Measurements from ENCODE around the gene CYP3A5.
"Not testable (repeated sequence)": the region's sequence is repeated elsewhere in the genome, so short reads cannot be mapped to it uniquely, and the experiment has no call there.

Gene CYP3A5

DNA sequence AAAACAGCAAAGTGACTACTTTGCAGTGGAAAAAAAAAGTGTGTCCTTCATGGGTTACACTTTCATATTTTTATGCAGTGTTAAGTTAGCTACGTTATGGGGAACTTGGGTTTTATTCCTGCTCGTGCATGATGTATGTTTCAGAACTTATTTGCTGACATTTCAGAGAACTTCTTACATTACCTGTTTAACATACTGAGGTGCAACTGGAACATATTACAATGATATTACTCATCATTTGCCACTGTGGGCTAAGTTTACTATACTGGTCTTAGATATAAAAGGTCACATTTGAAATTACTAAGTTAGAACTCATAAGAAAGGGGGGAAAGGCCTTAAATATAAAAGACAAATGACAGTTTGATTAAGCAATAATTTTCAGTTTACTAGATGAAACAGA is 42.4 kb downstream of the CYP3A5 start:
- DNase-seq: not testable (repeated sequence)

GRCh38 chr7:99631295-99632109 is 48.3 kb downstream of the CYP3A5 start:
- DNase-seq: peak in 1 of 4 experiments; percentile 11

DNA sequence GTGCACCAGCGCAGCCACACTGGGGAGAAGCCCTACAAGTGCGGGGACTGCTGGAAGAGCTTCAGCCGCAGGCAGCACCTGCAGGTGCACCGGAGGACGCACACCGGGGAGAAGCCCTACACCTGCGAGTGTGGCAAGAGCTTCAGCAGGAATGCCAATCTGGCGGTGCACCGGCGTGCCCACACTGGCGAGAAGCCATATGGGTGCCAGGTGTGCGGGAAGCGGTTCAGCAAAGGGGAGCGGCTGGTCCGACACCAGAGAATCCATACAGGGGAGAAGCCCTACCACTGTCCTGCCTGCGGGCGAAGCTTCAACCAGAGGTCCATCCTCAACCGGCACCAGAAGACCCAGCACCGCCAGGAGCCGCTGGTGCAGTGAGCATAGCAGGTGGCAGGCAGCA is 50.2 kb downstream of the CYP3A5 start:
- no peak for DNase-seq

DNA sequence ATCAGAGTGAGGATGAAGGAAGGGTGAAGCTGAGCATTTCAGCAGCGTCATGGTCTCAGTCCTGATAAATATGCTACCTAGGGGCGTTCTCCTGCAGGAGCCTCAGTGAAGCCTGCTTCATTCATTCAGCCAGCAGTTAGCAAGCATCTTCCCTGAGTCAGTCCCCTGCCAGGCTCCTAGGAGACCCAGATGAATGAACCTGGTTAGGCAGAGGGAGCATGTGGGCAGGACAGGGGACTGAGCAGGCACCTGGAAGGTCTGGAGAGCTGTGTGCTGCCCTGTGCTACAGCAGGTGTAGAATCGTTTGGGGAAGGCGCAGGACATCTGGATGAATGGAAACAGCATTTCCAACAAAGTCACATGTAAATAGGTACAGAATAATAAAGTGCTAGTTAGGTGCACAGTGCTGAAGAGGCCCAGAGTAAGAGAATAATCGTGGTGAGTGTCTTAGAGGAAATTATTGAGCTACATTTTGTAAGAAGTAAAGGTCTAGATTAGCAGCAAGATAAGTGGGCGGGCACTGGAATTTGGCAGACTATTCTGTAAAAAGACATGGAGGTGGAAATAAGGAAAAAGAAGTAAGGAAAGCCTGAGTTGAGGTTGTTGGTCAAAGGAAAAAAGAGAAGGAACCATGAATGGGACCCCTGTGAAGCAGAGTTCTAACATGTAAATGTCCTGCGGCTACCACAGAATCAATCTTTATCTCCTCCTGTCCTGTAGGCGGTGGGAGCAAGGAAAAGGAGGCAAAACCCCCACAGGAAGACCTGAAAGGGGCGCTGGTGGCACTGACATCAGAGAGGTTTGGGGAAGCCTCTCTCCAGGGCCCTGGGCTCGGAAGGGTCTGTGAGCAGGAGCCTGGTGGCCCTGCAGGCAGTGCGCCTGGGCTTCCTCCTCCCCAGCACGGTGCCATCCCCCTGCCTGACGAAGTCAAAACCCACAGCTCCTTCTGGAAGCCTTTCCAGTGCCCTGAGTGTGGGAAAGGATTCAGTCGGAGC is 51.0 kb downstream of the CYP3A5 start:
- DNase-seq: no peak

GRCh38 chr7:99627513-99627912 is 52.3 kb downstream of the CYP3A5 start:
- DNase-seq: no peak

GRCh38 chr7:99626661-99627060 is 53.1 kb downstream of the CYP3A5 start:
- no peak for DNase-seq

DNA sequence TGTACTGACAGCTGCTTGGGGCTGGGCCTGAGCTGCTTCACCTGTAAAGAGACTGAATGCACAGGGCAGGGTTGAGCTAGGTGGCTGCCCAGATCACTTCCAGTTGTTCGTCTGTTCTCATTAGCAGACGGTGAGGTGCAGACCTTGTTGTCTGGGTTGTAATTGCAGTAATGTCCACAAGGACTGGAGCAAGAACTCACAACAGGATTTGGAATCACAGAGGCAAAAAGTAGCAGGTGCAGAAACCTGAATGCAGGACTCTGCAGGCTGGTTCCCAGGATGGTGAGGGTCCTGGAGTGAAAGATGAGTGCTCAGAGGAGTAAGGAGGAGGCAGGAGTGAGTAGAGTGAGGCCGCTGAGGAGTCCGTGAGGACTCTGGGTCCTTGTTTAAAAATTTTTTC is 53.8 kb downstream of the CYP3A5 start:
- no peak for DNase-seq

DNA sequence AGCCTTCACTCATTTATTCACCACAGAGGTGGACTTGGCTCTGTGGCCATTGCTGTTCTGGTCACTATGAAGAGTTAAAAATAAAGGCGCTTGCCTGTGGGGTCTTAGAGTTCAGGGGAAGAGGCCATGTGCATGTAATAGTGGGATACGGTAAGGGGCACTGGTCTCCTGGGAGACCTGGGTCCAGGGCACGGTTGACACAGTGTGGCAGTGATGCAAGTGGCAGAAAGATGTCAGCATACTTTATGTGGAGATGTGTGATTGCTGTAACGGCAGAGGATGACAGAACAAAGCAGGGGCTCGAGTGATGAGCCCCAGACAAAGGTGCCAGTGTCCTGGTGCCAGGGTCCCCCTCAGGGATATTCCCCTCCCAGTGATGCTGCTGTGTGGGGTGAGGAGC is 54.5 kb downstream of the CYP3A5 start:
- DNase-seq: no peak

- DNase-seq: peak in 3 of 4 experiments; percentile 28 to 48 (median 39)
Measured at GRCh38 chr7:99624484-99624883, 55.3 kb downstream of the CYP3A5 start.

GRCh38 chr7:99623702-99624447 is 55.9 kb downstream of the CYP3A5 start:
- no peak for DNase-seq

- DNase-seq: no peak
Measured at GRCh38 chr7:99623091-99623693, 56.6 kb downstream of the CYP3A5 start.

GRCh38 chr7:99622596-99622995 is 57.2 kb downstream of the CYP3A5 start:
- DNase-seq: no peak

- no peak for DNase-seq
Measured at GRCh38 chr7:99621271-99621670, 58.5 kb downstream of the CYP3A5 start.

DNA sequence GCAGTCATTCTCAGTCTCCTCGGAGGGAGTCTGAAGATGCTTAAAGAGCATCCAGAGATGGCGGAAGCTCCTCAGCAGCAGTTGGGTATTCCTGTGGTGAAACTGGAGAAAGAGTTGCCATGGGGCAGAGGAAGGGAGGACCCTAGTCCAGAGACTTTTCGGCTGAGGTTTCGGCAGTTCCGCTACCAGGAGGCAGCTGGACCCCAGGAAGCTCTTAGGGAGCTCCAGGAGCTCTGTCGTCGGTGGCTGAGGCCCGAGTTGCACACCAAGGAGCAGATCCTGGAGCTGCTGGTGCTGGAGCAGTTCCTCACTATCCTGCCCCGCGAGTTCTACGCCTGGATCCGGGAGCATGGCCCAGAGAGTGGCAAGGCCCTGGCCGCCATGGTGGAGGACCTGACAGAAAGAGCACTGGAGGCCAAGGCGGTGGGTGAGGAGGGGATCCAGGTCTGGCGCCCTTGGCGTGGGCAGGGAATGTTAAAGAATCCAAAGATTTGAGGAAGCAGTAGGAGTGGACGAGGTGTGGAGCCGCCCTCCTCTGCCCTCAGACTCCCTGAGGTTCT is 60.1 kb downstream of the CYP3A5 start:
- DNase-seq: no peak

DNA sequence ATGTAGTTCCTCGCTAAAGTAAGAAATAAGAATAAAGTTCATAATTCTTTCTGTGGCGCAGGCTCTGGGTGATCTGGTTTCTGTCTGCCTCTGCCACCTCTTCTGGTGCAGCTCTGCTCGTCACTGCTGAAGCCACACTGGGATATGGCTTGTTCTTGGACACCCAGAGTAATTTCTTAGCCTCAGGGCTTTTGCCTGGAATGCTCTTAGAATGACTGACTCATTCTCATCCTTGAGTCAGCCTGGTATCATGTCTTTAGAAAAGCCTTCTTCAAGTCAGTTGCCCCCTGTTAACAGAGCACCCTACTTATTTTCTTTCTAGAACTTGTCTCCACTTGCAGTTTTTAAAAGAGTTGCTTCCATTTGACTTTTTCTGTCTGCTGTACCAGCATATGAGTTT is 61.1 kb downstream of the CYP3A5 start:
- DNase-seq: no peak

GRCh38 chr7:99617192-99617781 is 62.5 kb downstream of the CYP3A5 start:
- no peak for DNase-seq

DNA sequence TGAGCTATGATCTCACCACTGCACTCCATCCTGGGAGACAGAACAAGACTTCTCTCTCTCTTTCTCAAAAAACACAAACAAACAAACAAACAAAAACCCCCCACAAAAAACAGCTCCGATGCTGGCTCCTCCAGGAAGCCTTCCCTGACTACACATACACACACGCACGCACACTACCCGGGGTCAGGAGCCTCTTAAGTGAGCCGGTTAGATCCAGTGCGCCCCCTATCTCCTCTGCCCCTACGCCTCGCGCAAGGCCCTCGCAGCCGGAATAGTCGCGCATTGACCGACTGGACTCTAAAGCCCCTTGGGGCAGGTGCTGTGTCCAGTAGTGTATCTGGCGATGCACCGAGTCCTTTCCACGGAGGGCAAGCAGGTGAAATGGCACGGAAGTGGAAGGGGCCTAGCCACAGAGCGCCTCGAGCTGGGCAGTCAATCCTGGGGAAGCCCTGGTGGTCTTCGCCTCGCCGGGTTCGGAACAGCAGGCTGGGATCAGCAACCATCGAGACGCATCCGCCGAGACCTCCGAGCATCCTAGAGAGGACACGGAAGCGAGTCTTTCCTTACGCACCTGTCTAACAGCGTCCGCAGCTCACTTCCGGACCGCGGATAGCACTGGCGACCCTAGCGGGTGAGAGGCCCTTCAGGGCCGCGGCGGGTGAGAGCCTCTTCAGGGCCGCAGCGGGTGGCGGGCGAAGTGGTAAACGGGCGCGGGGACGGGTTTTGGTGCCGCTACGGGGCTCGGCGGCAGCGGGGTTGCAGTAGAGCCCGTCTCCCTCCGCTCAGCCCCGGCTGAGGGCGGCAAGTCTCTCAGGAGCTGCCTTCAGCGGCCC is 63.2 kb downstream of the CYP3A5 start, which contains the start of gene ZSCAN25:
Gene ZSCAN25 (plus strand): TSS at position 588 of the 833 bp plus-strand sequence. CDS start 2,661 bp downstream, outside the sequence.
- peak; percentile 62 to 77 (median 69) for DNase-seq

- DNase-seq: no peak
Measured at GRCh38 chr7:99615989-99616358, 63.8 kb downstream of the CYP3A5 start.

GRCh38 chr7:99614495-99614894 is 65.3 kb downstream of the CYP3A5 start:
- no peak for DNase-seq

DNA sequence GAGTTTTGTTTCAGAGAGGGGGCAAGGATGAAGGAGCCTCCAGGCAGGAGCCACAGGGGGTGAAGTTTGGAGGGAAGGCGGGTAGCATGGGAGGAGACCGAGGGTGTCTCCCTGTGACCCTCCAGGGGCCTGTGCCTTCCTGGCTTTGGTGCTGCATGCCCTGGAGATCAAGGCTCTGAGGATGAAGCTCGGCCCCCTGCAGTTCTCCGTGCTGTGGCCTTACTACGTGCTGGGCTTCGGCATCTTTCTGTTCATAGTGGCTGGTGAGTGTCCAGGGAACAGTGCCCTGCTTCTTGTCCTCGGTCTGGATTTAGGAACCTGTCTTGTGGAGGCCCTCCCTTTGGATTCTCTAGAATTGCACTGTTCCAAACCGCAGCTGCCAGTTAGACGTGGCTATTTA is 72.2 kb downstream of the CYP3A5 start:
- no peak for DNase-seq

- DNase-seq: no peak
Measured at GRCh38 chr7:99606531-99606930, 73.3 kb downstream of the CYP3A5 start.

All from activated CD4-positive, CD25-positive, alpha-beta regulatory T cell (primary cell).